ENCODE data around the gene IRX1.

Gene IRX1

DNA sequence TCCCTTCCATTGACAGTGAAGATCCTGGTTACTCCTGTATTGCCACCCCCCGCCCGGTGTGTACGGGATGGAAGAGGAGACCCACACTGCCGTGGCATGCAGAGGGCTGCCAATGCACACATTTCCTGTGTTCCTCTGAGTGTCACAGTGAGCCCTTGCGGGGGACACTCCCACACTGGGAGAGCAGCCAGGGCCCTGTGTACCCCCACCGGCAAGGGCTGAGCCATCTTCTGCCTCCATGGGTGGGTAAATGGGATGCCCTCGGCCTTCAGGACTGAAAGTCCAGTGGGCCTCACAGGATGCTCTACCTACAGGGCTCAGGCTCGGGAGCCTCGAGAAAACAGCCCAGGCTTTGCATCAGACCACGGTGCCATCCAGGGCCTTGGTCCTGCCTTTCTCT is 18.1 kb downstream of the IRX1 start:
- no peaks in the 10 kb centered on the region for H3K27me3 ChIP-seq (ENCODE audit: control insufficient read depth, insufficient read depth, low read length)
- H3K27ac ChIP-seq (ENCODE audit: low read length): no peak overlapping the region
- H3K9me3 ChIP-seq (ENCODE audit: control insufficient read depth, insufficient read depth, low read length): no peaks in the 10 kb centered on the region
- no peaks in the 10 kb centered on the region; the same call in 1 of the 2 replicates for H3K4me1 ChIP-seq (ENCODE audit: control insufficient read depth, insufficient read depth, low read length)
- no peaks in the 10 kb centered on the region for H3K36me3 ChIP-seq (ENCODE audit: control insufficient read depth, insufficient read depth, low read length)
- no peak overlapping the region for H3K4me3 ChIP-seq (ENCODE audit: low read length)
- WGBS (ENCODE audit: insufficient coverage, insufficient read length): no CpG with 5 or more reads among the region's 10 CpGs
- DNase-seq (ENCODE audit: low read depth, low spot score): no peak

DNA sequence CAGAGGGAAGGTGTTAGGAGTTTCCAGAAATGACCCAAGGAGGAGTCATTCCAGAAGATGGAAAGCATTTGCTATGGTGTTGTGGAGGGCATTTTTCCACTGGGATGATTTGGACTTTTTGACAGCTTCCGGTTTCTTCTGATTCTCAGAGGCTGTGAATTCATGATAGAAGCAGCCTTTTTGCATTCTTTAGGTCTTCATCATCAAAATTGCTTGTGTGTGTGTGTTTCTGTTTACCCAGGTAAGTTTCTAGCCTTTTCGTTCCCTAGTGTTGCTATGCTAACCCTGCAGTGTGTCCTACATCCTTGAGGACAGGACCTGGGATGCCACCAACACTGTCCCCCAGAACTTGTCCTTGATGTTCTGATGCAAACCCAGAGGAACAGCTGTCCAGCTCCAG is 19.6 kb downstream of the IRX1 start:
- no CpG with 5 or more reads among the region's 2 CpGs for WGBS (ENCODE audit: insufficient coverage, insufficient read length)
- no peak overlapping the region for H3K27ac ChIP-seq (ENCODE audit: low read length)
- H3K4me1 ChIP-seq (ENCODE audit: control insufficient read depth, insufficient read depth, low read length): no peaks in the 10 kb centered on the region
- H3K9me3 ChIP-seq (ENCODE audit: control insufficient read depth, insufficient read depth, low read length): no peaks in the 10 kb centered on the region
- H3K27me3 ChIP-seq (ENCODE audit: control insufficient read depth, insufficient read depth, low read length): no peaks in the 10 kb centered on the region
- H3K36me3 ChIP-seq (ENCODE audit: control insufficient read depth, insufficient read depth, low read length): no peaks in the 10 kb centered on the region
- H3K4me3 ChIP-seq (ENCODE audit: low read length): no peak overlapping the region
- no peak for DNase-seq (ENCODE audit: low read depth, low spot score)

DNA sequence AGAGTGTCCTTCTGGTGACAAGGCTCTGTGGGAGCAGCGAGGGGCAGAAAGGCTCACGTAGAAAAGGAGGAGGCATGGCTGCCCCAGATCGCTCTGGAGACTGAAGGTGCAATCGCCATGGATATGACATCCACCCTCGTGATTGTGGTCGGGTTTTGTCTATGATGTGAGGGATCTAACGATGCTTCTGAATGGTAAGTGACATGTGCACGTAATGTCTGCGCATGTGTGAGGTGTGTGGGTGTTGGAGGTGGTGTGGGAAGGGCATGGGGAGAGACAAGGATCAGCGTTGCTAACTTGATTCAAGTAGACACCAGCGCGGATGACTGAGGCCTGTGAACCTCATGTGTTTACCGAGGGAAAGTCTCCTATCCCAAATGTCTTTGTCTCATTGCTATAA is 20.2 kb downstream of the IRX1 start:
- Histone ChIP-seq H3K4me1 (ENCODE audit: control insufficient read depth, insufficient read depth, low read length) (no peaks in the 10 kb centered on the region), H3K27ac (ENCODE audit: low read length) (no peak overlapping the region), H3K9me3 (ENCODE audit: control insufficient read depth, insufficient read depth, low read length) (no peaks in the 10 kb centered on the region), H3K36me3 (ENCODE audit: control insufficient read depth, insufficient read depth, low read length) (no peaks in the 10 kb centered on the region), H3K27me3 (ENCODE audit: control insufficient read depth, insufficient read depth, low read length) (no peaks in the 10 kb centered on the region), H3K4me3 (ENCODE audit: low read length) (no peak overlapping the region)
- no peak for DNase-seq (ENCODE audit: low read depth, low spot score)
- WGBS (ENCODE audit: insufficient coverage, insufficient read length): no CpG with 5 or more reads among the region's 13 CpGs

DNA sequence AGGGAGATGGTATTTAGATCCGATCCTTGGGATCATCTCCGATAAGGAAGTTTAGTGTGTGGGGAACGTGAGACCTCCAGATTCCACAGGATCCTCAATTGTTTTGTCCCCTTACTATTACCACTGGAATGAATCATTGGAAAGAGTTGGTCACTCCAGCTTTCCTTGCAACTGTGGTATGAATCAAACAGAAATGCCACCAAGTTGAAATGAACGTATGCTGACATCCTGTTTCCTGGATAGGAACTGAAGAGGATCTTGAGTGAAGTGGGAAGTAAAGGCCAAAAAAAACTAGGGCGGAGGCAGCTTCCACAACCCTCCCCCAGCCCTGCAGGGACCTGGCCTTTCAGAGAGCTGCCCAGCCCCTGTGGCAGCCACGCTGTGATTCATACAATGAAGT is 23.9 kb downstream of the IRX1 start:
- H3K27ac ChIP-seq (ENCODE audit: low read length): no peak overlapping the region
- H3K9me3 ChIP-seq (ENCODE audit: control insufficient read depth, insufficient read depth, low read length): no peaks in the 10 kb centered on the region
- H3K36me3 ChIP-seq (ENCODE audit: control insufficient read depth, insufficient read depth, low read length): no peaks in the 10 kb centered on the region
- H3K4me3 ChIP-seq (ENCODE audit: low read length): no peak overlapping the region
- H3K27me3 ChIP-seq (ENCODE audit: control insufficient read depth, insufficient read depth, low read length): no peaks in the 10 kb centered on the region
- WGBS (ENCODE audit: insufficient coverage, insufficient read length): no CpG with 5 or more reads among the region's 6 CpGs
- no peak for DNase-seq (ENCODE audit: low read depth, low spot score)
- H3K4me1 ChIP-seq (ENCODE audit: control insufficient read depth, insufficient read depth, low read length): no peaks in the 10 kb centered on the region

- H3K4me3 ChIP-seq (ENCODE audit: low read length): no peak overlapping the region
- no CpG with 5 or more reads among the region's 9 CpGs for WGBS (ENCODE audit: insufficient coverage, insufficient read length)
- no peaks in the 10 kb centered on the region for H3K27me3 ChIP-seq (ENCODE audit: control insufficient read depth, insufficient read depth, low read length)
- H3K4me1 ChIP-seq (ENCODE audit: control insufficient read depth, insufficient read depth, low read length): no peaks in the 10 kb centered on the region
- no peaks in the 10 kb centered on the region for H3K9me3 ChIP-seq (ENCODE audit: control insufficient read depth, insufficient read depth, low read length)
- H3K36me3 ChIP-seq (ENCODE audit: control insufficient read depth, insufficient read depth, low read length): no peaks in the 10 kb centered on the region; the same call in 1 of the 2 replicates
- H3K27ac ChIP-seq (ENCODE audit: low read length): no peak overlapping the region
- DNase-seq (ENCODE audit: low read depth, low spot score): no peak
Measured at GRCh38 chr5:3622961-3623360, 27.3 kb downstream of the IRX1 start.

- Histone ChIP-seq H3K27ac (ENCODE audit: low read length) (no peak overlapping the region), H3K9me3 (ENCODE audit: control insufficient read depth, insufficient read depth, low read length) (no peaks in the 10 kb centered on the region)
Measured at GRCh38 chr5:3625626-3626025, 30.0 kb downstream of the IRX1 start.

GRCh38 chr5:3634061-3634460 is 38.4 kb downstream of the IRX1 start:
- no CpG with 5 or more reads among the region's 7 CpGs for WGBS (ENCODE audit: insufficient coverage, insufficient read length)

More at GRCh38 chr5:3625626-3626025, 30.0 kb downstream of the IRX1 start:
- no CpG with 5 or more reads among the region's 4 CpGs for WGBS (ENCODE audit: insufficient coverage, insufficient read length)
- Histone ChIP-seq H3K4me1 (ENCODE audit: control insufficient read depth, insufficient read depth, low read length) (no peaks in the 10 kb centered on the region), H3K36me3 (ENCODE audit: control insufficient read depth, insufficient read depth, low read length) (no peaks in the 10 kb centered on the region; the same call in 1 of the 2 replicates), H3K4me3 (ENCODE audit: low read length) (no peak overlapping the region), H3K27me3 (ENCODE audit: control insufficient read depth, insufficient read depth, low read length) (no peaks in the 10 kb centered on the region)
- DNase-seq (ENCODE audit: low read depth, low spot score): no peak

DNA sequence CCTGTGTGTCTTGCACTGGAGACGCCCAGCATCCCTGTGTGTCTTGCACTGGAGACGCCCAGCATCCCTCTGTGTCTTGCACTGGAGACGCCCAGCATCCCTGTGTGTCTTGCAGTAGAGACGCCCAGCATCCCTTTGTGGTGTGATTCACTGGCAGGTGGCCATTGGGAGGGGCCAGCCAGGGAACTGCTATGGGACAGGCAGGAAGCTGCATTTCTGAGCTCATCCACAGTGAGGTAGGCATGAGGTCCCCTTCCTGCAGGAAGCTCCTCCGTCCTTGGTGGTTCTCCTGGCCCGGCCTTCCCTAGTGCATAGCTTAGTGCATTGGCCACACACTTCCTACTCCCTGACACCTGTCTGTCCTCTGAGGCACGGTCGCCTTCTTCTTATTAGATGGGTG is 43.5 kb downstream of the IRX1 start:
- WGBS (ENCODE audit: insufficient coverage, insufficient read length): no CpG with 5 or more reads among the region's 8 CpGs
- no peaks in the 10 kb centered on the region for H3K4me1 ChIP-seq (ENCODE audit: control insufficient read depth, insufficient read depth, low read length)

More at GRCh38 chr5:3634061-3634460, 38.4 kb downstream of the IRX1 start:
- no peaks in the 10 kb centered on the region; the same call in 1 of the 2 replicates for H3K27me3 ChIP-seq (ENCODE audit: control insufficient read depth, insufficient read depth, low read length)
- H3K27ac ChIP-seq (ENCODE audit: low read length): no peak overlapping the region
- no peaks in the 10 kb centered on the region for H3K4me1 ChIP-seq (ENCODE audit: control insufficient read depth, insufficient read depth, low read length)
- H3K36me3 ChIP-seq (ENCODE audit: control insufficient read depth, insufficient read depth, low read length): no peaks in the 10 kb centered on the region
- DNase-seq (ENCODE audit: low read depth, low spot score): no peak
- no peaks in the 10 kb centered on the region; the same call in 1 of the 2 replicates for H3K9me3 ChIP-seq (ENCODE audit: control insufficient read depth, insufficient read depth, low read length)
- H3K4me3 ChIP-seq (ENCODE audit: low read length): no peak overlapping the region

GRCh38 chr5:3642231-3642630 is 46.6 kb downstream of the IRX1 start:
- H3K27me3 ChIP-seq (ENCODE audit: control insufficient read depth, insufficient read depth, low read length): no peaks in the 10 kb centered on the region; the same call in 1 of the 2 replicates
- no peaks in the 10 kb centered on the region for H3K4me1 ChIP-seq (ENCODE audit: control insufficient read depth, insufficient read depth, low read length)
- H3K27ac ChIP-seq (ENCODE audit: low read length): no peak overlapping the region
- no CpG with 5 or more reads among the region's 3 CpGs for WGBS (ENCODE audit: insufficient coverage, insufficient read length)
- no peak for DNase-seq (ENCODE audit: low read depth, low spot score)
- H3K4me3 ChIP-seq (ENCODE audit: low read length): no peak overlapping the region
- H3K9me3 ChIP-seq (ENCODE audit: control insufficient read depth, insufficient read depth, low read length): no peaks in the 10 kb centered on the region
- H3K36me3 ChIP-seq (ENCODE audit: control insufficient read depth, insufficient read depth, low read length): no peaks in the 10 kb centered on the region

More for the DNA sequence above, 43.5 kb downstream of the IRX1 start:
- H3K36me3 ChIP-seq (ENCODE audit: control insufficient read depth, insufficient read depth, low read length): no peaks in the 10 kb centered on the region
- H3K27ac ChIP-seq (ENCODE audit: low read length): no peak overlapping the region
- no peak overlapping the region for H3K4me3 ChIP-seq (ENCODE audit: low read length)
- no peaks in the 10 kb centered on the region; the same call in 1 of the 2 replicates for H3K27me3 ChIP-seq (ENCODE audit: control insufficient read depth, insufficient read depth, low read length)
- DNase-seq (ENCODE audit: low read depth, low spot score): no peak
- H3K9me3 ChIP-seq (ENCODE audit: control insufficient read depth, insufficient read depth, low read length): no peaks in the 10 kb centered on the region; the same call in 1 of the 2 replicates

- WGBS (ENCODE audit: insufficient coverage, insufficient read length): no CpG with 5 or more reads among the region's 2 CpGs
- Histone ChIP-seq H3K4me3 (ENCODE audit: low read length) (no peak overlapping the region), H3K9me3 (ENCODE audit: control insufficient read depth, insufficient read depth, low read length) (no peaks in the 10 kb centered on the region)
Measured at GRCh38 chr5:3650320-3650719, 54.7 kb downstream of the IRX1 start.

DNA sequence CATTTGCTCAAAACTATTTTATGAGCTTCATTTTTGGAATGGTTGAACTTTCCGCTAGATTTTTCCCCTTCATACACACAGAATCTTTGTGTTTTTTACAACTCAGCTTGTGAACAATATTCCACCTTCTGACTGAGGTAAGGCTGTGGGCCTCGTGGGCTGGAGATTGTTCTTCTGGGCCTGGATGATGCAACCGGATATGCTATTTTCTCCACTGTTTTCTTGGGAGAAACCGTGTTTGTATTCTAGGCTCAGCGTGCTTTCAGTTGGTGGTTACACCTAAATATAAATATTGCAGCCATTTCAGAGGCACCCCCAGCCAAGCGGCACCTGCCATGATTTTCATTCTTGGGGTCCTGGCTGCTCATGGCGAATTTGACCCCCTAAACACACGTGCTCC is 55.2 kb downstream of the IRX1 start:
- WGBS (ENCODE audit: insufficient coverage, insufficient read length): no CpG with 5 or more reads among the region's 8 CpGs
- Histone ChIP-seq H3K36me3 (ENCODE audit: control insufficient read depth, insufficient read depth, low read length) (no peaks in the 10 kb centered on the region), H3K4me3 (ENCODE audit: low read length) (no peak overlapping the region), H3K27me3 (ENCODE audit: control insufficient read depth, insufficient read depth, low read length) (no peaks in the 10 kb centered on the region), H3K9me3 (ENCODE audit: control insufficient read depth, insufficient read depth, low read length) (no peaks in the 10 kb centered on the region), H3K4me1 (ENCODE audit: control insufficient read depth, insufficient read depth, low read length) (no peaks in the 10 kb centered on the region), H3K27ac (ENCODE audit: low read length) (no peak overlapping the region)
- DNase-seq (ENCODE audit: low read depth, low spot score): no peak

More at GRCh38 chr5:3650320-3650719, 54.7 kb downstream of the IRX1 start:
- no peaks in the 10 kb centered on the region for H3K36me3 ChIP-seq (ENCODE audit: control insufficient read depth, insufficient read depth, low read length)
- H3K27me3 ChIP-seq (ENCODE audit: control insufficient read depth, insufficient read depth, low read length): no peaks in the 10 kb centered on the region
- no peak overlapping the region for H3K27ac ChIP-seq (ENCODE audit: low read length)
- no peaks in the 10 kb centered on the region for H3K4me1 ChIP-seq (ENCODE audit: control insufficient read depth, insufficient read depth, low read length)
- no peak for DNase-seq (ENCODE audit: low read depth, low spot score)

All from iPS DF 6.9 (cell line).